NCI-H2107 treated with DMSO at 0.1 percent for 48 hours (cell line): ENCODE data around the gene UQCC5.

Experiments
- DNase-seq: peaks from one replicate; lab custom pipeline; 2025; ENCODE audit not compliant: unreplicated experiment; lab: John Stamatoyannopoulos, UW

UQCC5 gene, protein sequence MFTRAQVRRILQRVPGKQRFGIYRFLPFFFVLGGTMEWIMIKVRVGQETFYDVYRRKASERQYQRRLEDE

DNA sequence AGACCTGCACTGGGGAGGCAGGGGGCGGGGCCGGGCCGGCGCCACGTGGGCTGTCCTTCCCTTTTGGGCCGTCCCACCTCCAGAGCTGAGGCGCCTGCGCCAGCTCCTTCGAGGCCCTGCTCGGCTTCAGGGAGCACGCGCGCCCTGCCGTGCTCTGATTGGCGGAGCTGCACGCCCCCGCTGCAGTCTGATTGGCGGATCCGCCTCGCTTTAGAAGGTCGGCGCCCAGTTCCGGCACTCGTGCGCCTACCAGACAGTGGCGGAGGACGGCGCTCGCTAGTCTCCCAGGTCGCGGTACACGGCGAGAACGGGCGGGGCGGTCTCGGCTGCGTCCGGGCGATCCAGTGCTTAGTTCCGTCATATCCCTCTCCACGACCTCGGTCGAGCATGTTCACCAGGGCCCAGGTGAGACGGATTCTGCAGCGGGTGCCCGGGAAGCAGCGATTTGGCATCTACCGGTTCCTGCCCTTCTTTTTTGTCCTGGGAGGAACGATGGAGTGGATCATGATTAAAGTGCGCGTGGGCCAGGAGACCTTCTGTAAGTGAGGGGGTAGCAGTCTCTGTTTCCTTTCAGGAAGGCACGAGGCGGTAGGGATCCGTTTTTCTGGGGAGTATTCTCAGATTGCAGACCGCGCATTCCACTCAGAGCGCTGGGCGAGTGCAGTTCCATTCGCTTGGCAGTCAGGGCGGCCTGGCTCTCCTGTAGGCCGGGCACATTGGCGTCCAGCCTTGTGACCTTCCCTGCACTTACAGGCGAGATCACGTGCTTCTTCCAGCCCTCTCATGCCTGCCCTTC lies at the start of gene UQCC5:
UQCC5 (plus strand) TSS at position 237 of the 796 bp plus-strand sequence; CDS start at position 388, 151 bp downstream.
- peak; percentile 87 for DNase-seq

DNA sequence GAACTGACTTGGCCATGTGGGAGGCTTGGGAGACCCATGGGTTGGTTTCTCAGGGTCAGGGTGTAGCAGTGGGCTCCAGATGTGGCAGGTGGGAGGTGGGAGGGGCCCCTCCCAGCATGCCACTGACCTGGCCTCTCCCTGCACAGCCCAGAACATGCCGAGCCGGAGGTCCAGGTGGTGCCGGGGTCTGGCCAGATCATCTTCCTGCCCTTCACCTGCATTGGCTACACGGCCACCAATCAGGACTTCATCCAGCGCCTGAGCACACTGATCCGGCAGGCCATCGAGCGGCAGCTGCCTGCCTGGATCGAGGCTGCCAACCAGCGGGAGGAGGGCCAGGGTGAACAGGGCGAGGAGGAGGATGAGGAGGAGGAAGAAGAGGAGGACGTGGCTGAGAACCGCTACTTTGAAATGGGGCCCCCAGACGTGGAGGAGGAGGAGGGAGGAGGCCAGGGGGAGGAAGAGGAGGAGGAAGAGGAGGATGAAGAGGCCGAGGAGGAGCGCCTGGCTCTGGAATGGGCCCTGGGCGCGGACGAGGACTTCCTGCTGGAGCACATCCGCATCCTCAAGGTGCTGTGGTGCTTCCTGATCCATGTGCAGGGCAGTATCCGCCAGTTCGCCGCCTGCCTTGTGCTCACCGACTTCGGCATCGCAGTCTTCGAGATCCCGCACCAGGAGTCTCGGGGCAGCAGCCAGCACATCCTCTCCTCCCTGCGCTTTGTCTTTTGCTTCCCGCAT lies 49.2 kb upstream of the UQCC5 start:
- DNase-seq, result no peak

DNA sequence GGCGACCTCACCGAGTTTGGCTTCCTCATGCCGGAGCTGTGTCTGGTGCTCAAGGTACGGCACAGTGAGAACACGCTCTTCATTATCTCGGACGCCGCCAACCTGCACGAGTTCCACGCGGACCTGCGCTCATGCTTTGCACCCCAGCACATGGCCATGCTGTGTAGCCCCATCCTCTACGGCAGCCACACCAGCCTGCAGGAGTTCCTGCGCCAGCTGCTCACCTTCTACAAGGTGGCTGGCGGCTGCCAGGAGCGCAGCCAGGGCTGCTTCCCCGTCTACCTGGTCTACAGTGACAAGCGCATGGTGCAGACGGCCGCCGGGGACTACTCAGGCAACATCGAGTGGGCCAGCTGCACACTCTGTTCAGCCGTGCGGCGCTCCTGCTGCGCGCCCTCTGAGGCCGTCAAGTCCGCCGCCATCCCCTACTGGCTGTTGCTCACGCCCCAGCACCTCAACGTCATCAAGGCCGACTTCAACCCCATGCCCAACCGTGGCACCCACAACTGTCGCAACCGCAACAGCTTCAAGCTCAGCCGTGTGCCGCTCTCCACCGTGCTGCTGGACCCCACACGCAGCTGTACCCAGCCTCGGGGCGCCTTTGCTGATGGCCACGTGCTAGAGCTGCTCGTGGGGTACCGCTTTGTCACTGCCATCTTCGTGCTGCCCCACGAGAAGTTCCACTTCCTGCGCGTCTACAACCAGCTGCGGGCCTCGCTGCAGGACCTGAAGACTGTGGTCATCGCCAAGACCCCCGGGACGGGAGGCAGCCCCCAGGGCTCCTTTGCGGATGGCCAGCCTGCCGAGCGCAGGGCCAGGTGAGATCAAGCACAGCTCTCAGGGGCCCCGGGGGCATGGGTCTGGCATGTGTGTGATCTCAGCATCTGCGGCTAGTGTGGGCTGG lies 48.4 kb upstream of the UQCC5 start:
- DNase-seq, result no peak

DNA sequence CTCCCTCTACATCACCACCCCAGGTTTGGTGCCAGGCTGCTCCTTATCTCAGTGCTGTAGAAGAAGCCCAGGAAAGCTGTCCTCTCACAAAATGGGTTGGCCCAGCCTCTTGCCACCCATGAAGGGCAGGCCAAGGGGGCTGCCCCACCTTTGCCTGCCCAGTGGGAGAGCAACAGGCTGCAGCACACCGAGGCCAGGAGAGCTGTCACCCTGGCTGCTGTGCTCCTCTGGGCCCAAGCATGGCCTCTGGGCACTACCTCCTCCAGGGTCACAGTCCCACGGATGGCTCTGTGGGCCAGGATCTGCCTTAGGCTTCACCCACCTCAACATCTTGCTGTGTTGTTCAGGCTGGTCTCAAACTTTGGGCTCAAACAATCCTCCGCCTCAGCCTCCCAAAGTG lies 47.7 kb upstream of the UQCC5 start:
- DNase-seq, result no peak

DNA sequence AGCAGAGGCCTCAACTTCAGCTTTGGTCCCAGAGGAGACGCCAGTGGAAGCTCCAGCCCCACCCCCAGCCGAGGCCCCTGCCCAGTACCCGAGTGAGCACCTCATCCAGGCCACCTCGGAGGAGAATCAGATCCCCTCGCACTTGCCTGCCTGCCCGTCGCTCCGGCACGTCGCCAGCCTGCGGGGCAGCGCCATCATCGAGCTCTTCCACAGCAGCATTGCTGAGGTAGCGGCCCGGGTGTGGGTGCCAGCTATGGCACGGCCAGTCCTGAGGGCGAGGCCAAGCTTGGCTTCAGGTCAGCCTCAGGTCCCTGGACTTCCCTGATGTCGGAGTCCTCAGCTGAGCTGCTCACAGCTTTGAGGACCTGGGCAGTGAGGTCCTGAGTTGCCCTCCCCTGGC lies 47.0 kb upstream of the UQCC5 start:
- no peak for DNase-seq

DNA sequence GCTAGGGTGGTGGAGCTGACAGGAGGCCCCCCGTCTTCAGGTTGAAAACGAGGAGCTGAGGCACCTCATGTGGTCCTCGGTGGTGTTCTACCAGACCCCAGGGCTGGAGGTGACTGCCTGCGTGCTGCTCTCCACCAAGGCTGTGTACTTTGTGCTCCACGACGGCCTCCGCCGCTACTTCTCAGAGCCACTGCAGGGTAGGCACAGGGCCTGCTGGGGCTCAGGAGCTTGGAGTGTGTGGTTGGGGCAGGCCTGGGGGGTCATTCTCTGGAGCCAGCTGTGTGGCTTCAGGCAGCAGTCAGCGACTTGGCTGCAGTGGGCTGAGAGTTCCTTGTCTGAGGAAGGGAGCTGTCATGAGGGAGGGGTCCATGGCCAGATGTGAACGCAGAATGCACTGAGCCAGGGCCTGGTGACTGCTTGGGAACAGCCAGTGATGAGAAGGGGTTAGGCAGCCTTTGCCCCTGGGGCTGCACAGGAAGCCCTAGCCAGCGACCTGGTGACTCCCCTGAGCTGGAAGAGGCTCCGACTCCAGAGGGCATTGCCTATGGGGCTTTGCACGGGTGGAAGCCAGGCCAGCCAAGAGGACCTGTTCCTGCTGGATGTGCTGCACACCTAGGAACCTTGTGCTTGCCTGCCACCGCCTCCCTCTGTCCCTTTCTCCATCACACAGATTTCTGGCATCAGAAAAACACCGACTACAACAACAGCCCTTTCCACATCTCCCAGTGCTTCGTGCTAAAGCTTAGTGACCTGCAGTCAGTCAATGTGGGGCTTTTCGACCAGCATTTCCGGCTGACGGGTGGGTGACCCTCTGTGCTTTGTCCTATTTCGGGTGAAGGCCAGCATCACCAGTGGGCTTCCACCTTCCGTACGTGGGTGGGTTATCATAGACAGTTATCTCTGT lies 46.1 kb upstream of the UQCC5 start:
- DNase-seq, result no peak

DNA sequence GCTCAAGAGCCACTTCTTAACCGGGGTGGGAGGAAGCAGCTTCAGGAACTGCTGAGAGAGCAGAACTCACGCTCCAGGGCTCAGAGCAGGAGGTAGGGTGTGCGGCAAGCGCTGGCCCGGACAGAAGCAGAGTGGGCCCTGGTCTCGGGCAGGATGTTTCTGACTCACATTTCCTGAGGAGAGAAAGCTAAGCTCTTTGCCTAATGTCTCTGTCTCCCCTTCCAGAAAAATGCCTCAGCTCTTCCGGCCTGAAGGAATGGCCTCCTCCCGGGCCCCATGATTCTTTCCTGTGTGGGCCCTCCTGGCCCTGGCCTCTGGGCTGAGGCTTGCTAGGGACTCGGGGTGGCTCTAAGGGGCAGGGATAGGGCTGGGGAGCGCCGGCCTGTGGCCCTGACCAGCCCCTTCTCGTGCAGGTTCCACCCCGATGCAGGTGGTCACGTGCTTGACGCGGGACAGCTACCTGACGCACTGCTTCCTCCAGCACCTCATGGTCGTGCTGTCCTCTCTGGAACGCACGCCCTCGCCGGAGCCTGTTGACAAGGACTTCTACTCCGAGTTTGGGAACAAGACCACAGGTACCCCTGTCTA lies 45.4 kb upstream of the UQCC5 start:
- no peak for DNase-seq

DNA sequence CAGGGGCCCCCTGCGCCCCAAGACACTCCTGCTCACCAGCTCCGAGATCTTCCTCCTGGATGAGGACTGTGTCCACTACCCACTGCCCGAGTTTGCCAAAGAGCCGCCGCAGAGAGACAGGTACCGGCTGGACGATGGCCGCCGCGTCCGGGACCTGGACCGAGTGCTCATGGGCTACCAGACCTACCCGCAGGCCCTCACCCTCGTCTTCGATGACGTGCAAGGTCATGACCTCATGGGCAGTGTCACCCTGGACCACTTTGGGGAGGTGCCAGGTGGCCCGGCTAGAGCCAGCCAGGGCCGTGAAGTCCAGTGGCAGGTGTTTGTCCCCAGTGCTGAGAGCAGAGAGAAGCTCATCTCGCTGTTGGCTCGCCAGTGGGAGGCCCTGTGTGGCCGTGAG lies 44.3 kb upstream of the UQCC5 start:
- DNase-seq, result no peak

DNA sequence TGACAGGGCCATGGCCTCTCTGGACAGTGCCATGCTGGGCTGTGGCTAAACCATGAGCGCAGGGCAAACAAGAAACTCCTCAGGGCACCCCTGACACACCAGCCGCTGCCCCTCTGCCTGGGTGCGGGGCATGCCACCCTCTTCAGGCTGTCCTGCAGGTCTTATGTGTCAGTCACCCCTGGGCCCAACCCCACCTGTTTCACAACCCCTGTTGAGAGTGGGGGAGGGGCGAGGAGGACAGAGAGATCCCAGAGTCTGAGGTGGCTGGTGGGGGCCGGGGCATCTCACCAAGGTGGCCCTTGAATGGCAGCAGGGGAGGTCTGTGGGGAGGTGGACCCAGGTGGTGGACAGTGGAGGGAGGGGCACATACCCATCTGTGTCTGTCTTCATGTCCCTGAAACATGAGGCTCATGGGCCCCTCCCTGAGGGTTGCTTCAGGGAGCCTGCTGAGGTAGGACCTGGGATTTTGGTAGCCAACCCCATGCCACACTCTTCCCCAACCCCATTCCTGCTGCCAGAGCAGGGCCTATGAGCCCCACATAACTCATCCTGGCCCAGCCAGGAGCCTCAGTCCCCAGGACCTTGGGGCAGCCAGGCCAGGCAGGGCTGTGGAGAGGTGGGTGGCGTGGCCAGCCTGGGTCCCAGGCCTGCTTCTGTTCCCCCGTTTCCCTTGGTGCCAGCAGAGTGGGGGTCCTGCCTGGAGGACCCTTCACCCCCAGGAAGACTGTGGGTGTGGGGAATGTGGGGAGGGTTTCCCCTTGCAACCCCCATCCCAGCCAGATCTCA lies 43.0 kb upstream of the UQCC5 start:
- DNase-seq, result no peak

DNA sequence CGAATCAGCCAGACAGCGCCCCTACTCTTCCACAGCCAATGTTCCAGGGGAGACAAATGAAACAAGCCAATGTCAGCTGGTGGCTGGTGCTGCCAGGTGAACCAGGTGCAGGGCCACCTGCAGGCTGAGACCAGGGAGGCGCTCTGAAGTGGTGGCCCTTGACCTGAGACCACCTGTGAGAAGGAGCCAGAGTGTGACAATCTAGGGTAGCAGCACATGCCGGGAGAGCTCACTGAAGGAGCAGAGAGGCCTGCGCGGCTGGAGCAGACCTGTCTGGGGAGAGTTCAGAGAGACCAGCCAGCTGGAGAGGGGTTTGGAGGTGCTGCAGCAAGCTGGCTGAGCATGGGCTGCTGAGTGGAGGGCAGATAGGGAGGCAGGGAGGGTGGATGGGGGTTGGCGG lies 42.0 kb upstream of the UQCC5 start:
- DNase-seq, result peak; percentile 14

DNA sequence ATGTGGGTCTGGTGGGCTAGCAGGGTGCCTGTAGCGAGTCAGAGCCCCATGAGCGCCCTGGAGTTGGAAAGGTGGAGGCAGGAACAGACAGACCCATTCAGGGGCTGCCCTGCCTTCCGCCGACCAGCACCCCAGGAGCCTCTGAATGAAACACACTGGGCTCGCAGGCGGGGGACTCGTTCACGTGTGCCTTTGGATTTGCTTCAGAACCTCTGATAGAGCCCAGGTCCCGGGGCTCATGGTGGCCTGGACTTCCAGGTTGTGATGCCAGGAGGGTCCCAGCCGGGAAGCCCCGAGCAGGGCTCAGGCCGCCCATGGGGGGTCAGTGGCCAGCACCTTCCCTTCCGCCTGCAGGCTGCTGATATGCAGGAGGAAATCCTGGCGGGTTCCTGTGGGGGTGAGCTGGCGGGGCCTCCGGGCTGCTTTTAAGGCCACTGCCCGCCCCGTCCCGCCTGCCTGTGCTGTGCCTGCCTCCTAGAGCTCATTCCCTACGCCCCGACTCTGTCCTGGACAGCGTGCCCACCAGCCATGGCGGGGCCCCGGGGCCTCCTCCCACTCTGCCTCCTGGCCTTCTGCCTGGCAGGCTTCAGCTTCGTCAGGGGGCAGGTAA lies 41.4 kb upstream of the UQCC5 start, which contains the start of gene STAB1:
STAB1 (plus strand) TSS at position 453 of the 610 bp plus-strand sequence; CDS start at position 529, 76 bp downstream.
- no peak for DNase-seq

DNA sequence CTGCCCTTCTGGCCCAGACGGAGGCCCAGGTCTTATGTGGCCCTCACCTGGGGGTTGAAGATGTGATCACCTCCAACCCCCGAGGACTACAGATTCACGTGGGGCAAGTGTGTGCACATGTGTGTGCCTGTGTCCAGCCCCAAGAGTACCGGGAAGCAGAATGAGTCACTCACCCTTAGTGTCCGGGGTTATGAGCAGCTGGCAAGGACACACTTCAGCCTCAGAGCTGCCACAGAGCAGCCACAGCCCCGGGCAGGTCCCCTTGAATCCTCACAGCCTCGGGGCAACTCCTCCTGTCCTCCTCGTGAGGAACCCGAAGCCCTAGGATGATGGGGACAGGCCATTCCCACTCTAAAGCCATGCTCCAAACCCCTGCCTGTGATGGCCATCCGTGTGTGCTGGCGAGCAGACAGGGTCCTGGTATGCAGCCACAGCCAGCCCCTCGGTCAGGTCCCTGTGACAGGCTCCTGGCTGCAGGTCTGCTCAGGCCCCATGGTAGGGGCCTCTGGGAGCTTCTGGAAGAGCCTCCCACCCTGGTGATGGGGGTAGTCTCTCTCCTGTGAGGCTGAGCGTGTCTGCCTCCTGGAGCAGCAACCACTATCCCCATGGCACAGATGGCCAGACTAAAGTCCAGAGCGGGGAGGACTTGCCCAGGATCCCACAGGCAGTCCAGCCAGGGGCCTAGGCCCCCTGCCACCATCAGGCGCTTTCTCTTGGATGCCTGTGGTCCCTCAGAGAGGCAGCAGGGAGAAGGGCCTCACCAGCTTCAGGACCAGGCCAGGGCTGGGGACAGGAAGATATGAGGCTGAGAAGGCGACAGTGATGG lies 40.4 kb upstream of the UQCC5 start:
- DNase-seq, result no peak

DNA sequence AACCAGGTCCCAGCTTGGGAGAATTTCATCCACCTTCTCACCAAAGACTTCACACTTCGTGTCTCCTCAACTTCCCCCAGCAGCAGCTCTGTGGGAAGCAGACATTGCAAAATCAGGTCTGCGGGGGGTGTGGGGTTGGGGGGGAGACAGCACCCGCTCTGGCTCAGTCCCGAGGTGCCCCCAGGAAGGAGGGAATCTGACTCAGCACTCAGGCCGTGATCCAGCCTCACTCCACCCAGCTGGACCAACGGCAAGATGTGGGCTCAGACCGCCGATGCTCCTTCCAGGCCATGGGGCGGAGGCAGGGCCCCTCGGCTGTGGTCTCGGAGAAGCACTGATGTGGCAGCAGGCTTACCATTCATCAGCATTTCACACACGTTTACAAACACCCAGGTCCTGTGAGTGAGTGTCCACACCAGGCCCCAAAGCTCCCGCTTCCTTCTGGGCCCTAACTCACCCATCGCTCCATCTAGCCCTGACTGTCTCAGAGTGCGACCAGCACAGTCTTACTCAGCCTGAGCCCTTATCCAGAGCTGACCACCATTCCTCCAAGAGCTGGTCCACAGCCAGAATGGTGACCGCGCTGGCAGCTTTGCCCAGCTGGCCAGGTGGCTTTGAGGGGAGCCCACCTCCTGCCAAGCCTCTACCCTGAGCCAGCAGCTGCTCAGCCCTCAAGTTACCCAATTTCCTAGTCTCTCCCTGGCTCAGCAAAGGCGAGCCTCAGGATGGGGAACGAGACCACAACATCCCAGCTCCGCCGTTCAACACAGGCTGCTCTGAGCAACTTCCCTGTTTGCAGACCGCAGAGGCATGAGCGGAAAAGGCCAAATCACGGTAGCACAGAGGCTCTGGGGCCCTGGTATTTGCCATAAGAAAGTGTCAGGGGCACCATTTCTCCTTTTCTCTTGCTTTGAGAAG lies 38.0 kb upstream of the UQCC5 start:
- DNase-seq, result no peak

DNA sequence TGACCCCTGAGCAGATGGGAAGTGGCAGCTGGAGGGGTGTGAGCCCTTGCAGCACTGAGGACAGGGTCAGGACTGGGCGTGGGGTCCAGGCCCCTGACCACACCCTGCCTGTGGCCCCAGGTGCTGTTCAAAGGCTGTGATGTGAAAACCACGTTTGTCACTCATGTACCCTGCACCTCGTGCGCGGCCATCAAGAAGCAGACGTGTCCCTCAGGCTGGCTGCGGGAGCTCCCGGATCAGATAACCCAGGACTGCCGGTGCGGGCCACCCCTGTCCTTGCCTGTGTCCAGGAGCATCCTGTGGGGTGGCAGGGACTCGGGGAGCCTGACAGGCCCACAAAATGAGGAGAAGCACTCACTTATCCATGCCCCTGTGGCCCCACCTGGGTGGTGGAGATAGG lies 35.4 kb upstream of the UQCC5 start:
- DNase-seq, result no peak

DNA sequence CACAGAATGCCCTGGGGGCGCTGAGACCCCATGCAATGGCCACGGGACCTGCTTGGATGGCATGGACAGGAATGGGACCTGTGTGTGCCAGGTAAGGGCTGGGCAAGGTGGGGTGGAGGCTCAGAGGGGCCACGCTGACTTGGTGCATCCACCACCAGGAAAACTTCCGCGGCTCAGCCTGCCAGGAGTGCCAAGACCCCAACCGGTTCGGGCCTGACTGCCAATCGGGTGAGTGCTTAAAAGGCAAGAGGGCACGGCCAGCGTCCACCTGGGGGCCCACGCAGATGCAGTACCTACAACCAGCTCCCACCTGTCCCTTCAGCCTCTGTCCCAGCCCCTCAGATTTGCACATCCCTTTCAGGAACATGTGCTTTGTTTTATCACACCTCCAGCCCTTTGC lies 34.4 kb upstream of the UQCC5 start:
- DNase-seq, result no peak

DNA sequence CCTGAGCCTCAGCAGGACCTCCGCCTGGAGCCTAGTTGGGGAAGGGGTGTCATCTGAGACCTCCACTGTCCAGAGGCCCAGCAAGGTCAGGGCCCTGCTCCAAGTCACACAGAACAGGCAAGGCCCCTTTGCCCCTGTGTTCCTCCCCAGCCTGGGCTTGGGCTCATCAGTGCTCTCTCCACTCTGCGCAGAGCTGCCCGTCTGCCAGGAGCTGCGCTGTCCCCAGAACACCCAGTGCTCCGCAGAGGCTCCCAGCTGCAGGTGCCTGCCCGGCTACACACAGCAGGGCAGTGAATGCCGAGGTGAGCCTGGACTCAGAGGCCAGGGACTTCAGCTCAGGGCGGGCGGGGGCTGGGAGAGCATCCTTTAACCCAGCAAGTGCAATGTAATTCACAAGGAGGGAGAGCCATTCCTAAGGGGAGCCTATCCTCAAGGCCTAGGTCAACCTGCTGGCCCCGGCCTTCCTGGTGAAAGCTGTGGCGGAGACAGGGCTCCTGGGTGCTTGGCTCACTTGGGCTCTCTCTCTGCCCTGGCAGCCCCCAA lies 33.5 kb upstream of the UQCC5 start:
- no peak for DNase-seq
